Sigmoid colon (tissue), 7 donors: Measurements from ENCODE around the gene SPOCK2. TPM values are rescaled to one million over a fixed set of nuclear protein-coding genes. Genes with fewer than 3 reads are reported as not detected.
"Not testable (repeated sequence)": the region's sequence is repeated elsewhere in the genome, so short reads cannot be mapped to it uniquely, and the experiment has no call there.

ENCODE experiments used
- DNase-seq: peaks from one replicate; pipeline ENCODE4 v3.0.0-alpha.2; 2019
- H3K27ac ChIP-seq, 4 donors: fragments of 200-600 bp; sonication (generic); one replicate each; pipeline ENCODE4 v1.5.1; 2016 to 2019; ENCODE audit warnings: mild to moderate bottlenecking in 1 of 4
- H3K27me3 ChIP-seq, 3 donors: fragments of 200-600 bp; sonication (generic); one replicate each; pipeline ENCODE4 v1.5.1; 2019; ENCODE audit warnings: mild to moderate bottlenecking in 1 of 3
- H3K36me3 ChIP-seq, 4 donors: fragments of 200-600 bp; sonication (generic); one replicate each; pipeline ENCODE4 v1.5.1; 2016 to 2019
- H3K4me1 ChIP-seq, 4 donors: fragments of 200-600 bp; sonication (generic); one replicate each; pipeline ENCODE4 v1.5.1; 2017 to 2019
- H3K4me3 ChIP-seq, 4 donors: fragments of 200-600 bp; sonication (generic); one replicate each; pipeline ENCODE4 v1.5.1; 2017 to 2019; ENCODE audit warnings: mild to moderate bottlenecking in 2 of 4, moderate library complexity in 1 of 4
- H3K9me3 ChIP-seq, 4 donors: fragments of 200-600 bp in 3 of 4; sonication (generic) in 3 of 4; one replicate each; pipeline versions ENCODE4 v1.5.1 to v1.6.1; 2013 to 2019
- CTCF ChIP-seq, 4 experiments: fragments of 450-650 bp in 3 of 4; fragments of 200-600 bp in 1 of 4; IDR thresholded peaks; one replicate each; pipeline ENCODE4 v1.5.1; 2016 to 2019; ENCODE audit warnings: antibody characterized with exemption in 4 of 4, mild to moderate bottlenecking in 3 of 4, moderate library complexity in 2 of 4
- EP300 ChIP-seq, 4 donors: sonication (generic); formaldehyde crosslinking; IDR thresholded peaks; one replicate each; pipeline ENCODE4 v1.6.1; 2017; ENCODE audit warnings: antibody characterized with exemption in 4 of 4
- POLR2A ChIP-seq, 2 donors: fragments of 450-650 bp; IDR thresholded peaks; one replicate each; pipeline ENCODE4 v1.6.1; 2016; ENCODE audit warnings: antibody characterized with exemption in 2 of 2, mild to moderate bottlenecking in 2 of 2, moderate library complexity in 2 of 2
- POLR2AphosphoS5 ChIP-seq, 4 donors: sonication (generic); formaldehyde crosslinking; IDR thresholded peaks; one replicate each; pipeline ENCODE4 v1.6.1; 2017; ENCODE audit warnings: antibody characterized with exemption in 4 of 4
- WGBS, 2 donors: extraction: QIAGEN DNeasy Blood & Tissue Kit; methylation state at CpG; one replicate each; pipeline ENCODE4 v1.1.7; 2013; 5-methylcytosine and 5-hydroxymethylcytosine counted together
- intact Hi-C: fragments of 100-400 bp; cut with DNase I; formaldehyde crosslinking; loops from one replicate; pipeline ENCODE4 v1.15.1; 2023
- polyA plus RNA-seq, 3 donors: library from polyadenylated mRNA; stranded (reverse); fragments of 200-250 nt; gene quantifications; one replicate each; pipeline ENCODE4 v1.2.3, GENCODE V29; 2013
- total RNA-seq, 4 donors: library from RNA; depleted of rRNA; stranded (reverse); fragments of >200 nt; gene quantifications; one replicate each; pipeline ENCODE4 v1.1.0, GENCODE V29; 2016
- donor health status: healthy with polysubstance abuse.
- donor health status: Bipolar disorder and iron deficiency.
- donor health status: healthy.

The SPOCK2 gene
- total and polyA plus RNA-seq, 7 donors: 0.60 to 59.5 (median 7.8) TPM

- Histone ChIP-seq H3K4me3 (no peak overlapping the region), H3K36me3 (peaks cover 0 to 6% (median 0%) of the 10 kb centered on the region in 4 donors), H3K27me3 (no peaks in the 10 kb centered on the region), H3K27ac (no peak overlapping the region), H3K9me3 (no peaks in the 10 kb centered on the region), H3K4me1 (no peaks in the 10 kb centered on the region)
- WGBS, 2 donors: 95 to 97% methylated on average over 11 of the region's 11 CpGs
- TF ChIP-seq EP300 (IDR thresholded peaks at IDR 0.05) (no peak), POLR2AphosphoS5 (IDR thresholded peaks at IDR 0.05) (no peak)
- no peak for DNase-seq
- intact Hi-C loops: no loop called here
Measured at GRCh38 chr10:72110673-72111401, 22.5 kb upstream of the SPOCK2 start.

- DNase-seq: no peak
- no peaks in the 10 kb centered on the region for H3K9me3 ChIP-seq
- H3K4me3 ChIP-seq: no peak overlapping the region
- H3K27ac ChIP-seq: no peak overlapping the region
- no peaks in the 10 kb centered on the region for H3K27me3 ChIP-seq
- peaks cover 0 to 6% (median 0%) of the 10 kb centered on the region in 4 donors for H3K36me3 ChIP-seq
- 54 to 76% methylated on average over 8 of the region's 8 CpGs for WGBS, 2 donors
- intact Hi-C loops: no loop called here
- no peak for TF ChIP-seq EP300 (IDR thresholded peaks at IDR 0.05)
- H3K4me1 ChIP-seq: no peaks in the 10 kb centered on the region
Measured at GRCh38 chr10:72109636-72110157, 21.3 kb upstream of the SPOCK2 start.

DNA sequence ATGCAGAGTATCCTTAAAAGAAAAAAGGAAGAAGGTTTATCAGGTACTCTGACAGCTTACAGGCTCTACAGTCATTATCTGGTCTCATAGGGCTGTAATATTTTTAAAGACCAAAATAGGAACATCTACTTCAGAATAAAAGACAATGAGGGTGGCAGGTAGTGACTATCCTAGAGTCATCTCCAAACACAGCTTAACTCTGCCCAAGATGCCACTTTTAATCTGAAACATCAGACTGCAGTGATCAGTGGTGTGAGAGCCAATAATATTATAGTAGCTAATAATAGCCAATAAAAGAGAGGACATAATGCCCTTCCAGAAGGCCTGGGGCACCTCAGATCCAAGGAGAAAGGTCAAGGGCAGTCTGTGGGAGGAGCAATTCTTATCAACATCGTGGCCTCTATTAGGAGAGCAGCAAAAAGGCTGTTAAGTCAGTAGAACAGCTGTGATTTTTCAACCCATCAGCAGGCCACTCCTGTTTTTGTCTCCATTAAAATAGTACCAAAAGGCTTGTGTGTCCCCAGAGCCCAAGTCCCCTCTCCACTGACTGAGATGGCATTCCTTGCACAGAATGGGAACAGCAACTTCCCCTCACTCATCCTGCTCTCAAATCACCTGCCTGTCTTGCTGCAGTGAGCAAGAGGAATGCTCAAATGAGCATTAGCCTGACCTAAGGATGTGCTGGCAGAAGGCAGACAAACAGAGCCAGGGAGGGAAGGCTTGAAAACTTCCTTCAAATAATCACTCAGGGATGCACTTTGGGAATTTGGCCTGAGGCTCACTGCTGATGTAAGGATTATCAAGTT is 20.7 kb upstream of the SPOCK2 start:
- Histone ChIP-seq H3K36me3 (peaks cover 0 to 6% (median 0%) of the 10 kb centered on the region in 4 donors), H3K4me1 (no peaks in the 10 kb centered on the region), H3K27me3 (no peaks in the 10 kb centered on the region), H3K27ac (no peak overlapping the region), H3K9me3 (no peaks in the 10 kb centered on the region), H3K4me3 (no peak overlapping the region)
- intact Hi-C loops: no loop called here
- 19 to 51% methylated on average over 1 of the region's 1 CpG for WGBS, 2 donors
- TF ChIP-seq EP300 (IDR thresholded peaks at IDR 0.05) (no peak), CTCF (IDR thresholded peaks at IDR 0.05) (no peak), POLR2AphosphoS5 (IDR thresholded peaks at IDR 0.05) (no peak), POLR2A (IDR thresholded peaks at IDR 0.05) (no peak)
- no peak for DNase-seq

GRCh38 chr10:72108004-72108370 is 19.6 kb upstream of the SPOCK2 start:
- WGBS, 2 donors: 77 to 92% methylated on average over 3 of the region's 3 CpGs
- H3K27ac ChIP-seq, H3K27me3 ChIP-seq, DNase-seq, H3K9me3 ChIP-seq, H3K4me1 ChIP-seq, intact Hi-C loops, H3K4me3 ChIP-seq, H3K36me3 ChIP-seq: not testable (repeated sequence)

- H3K27me3 ChIP-seq: no peaks in the 10 kb centered on the region
- no peaks in the 10 kb centered on the region for H3K4me1 ChIP-seq
- peaks cover 0 to 10% (median 0%) of the 10 kb centered on the region in 4 donors for H3K36me3 ChIP-seq
- intact Hi-C loops: no loop called here
- H3K4me3 ChIP-seq: no peak overlapping the region
- 46 to 73% methylated on average over 3 of the region's 3 CpGs for WGBS, 2 donors
- DNase-seq: no peak
- no peak for TF ChIP-seq POLR2A (IDR thresholded peaks at IDR 0.05)
- no peak for TF ChIP-seq POLR2AphosphoS5 (IDR thresholded peaks at IDR 0.05)
- TF ChIP-seq EP300 (IDR thresholded peaks at IDR 0.05): no peak
- no peak overlapping the region for H3K27ac ChIP-seq
- H3K9me3 ChIP-seq: no peaks in the 10 kb centered on the region
Measured at GRCh38 chr10:72107325-72108003, 19.1 kb upstream of the SPOCK2 start.

DNA sequence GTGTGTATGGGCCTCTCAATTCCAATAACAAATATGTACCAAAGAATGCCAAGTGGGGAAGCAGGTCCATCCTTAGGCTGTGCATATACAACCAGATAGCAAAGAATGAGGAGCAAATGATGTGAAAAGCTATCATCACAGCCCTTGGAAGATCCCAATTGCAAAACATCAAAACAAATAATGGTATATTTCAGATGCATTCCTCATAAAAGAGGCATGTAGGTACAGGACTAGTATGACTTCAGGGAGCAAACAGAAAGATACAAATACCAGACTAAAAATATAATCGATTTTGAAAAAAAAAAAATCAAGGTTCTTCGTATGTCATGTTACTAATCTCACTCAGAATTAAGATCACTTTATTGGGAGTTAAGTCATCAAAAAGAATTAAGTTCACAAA is 18.5 kb upstream of the SPOCK2 start:
- no peaks in the 10 kb centered on the region for H3K9me3 ChIP-seq
- TF ChIP-seq POLR2AphosphoS5 (IDR thresholded peaks at IDR 0.05): no peak
- intact Hi-C loops: no loop called here
- 76 to 91% methylated on average over 2 of the region's 2 CpGs for WGBS, 2 donors
- no peak overlapping the region for H3K27ac ChIP-seq
- H3K4me3 ChIP-seq: no peak overlapping the region
- no peaks in the 10 kb centered on the region for H3K27me3 ChIP-seq
- H3K4me1 ChIP-seq: no peaks in the 10 kb centered on the region
- DNase-seq: no peak
- peaks cover 0 to 15% (median 2%) of the 10 kb centered on the region in 4 donors for H3K36me3 ChIP-seq
